SK-N-MC (cell line): ENCODE measurements around the gene ZFP64.
"Not testable (repeated sequence)": the region's sequence is repeated elsewhere in the genome, so short reads cannot be mapped to it uniquely, and the experiment has no call there.

ENCODE experiments used
- DNase-seq: peaks from one replicate; pipeline ENCODE4 v3.0.0-alpha.2; 2011; ENCODE audit warnings: low read depth, low spot score
- H3K27ac ChIP-seq: fragments of 200-600 bp; sonication (generic); 2 replicates; pipeline ENCODE4 v1.5.1; 2016; ENCODE audit warnings: mixed run types
- H3K36me3 ChIP-seq: fragments of 200-600 bp; sonication (generic); 2 replicates; pipeline ENCODE4 v1.6.1; 2017; ENCODE audit warnings: antibody characterized with exemption, low read length, mixed read lengths; ENCODE audit not compliant: insufficient read depth
- H3K4me3 ChIP-seq: fragments of 200-600 bp; sonication (generic); 2 replicates; pipeline ENCODE4 v1.5.1; 2016
- H3K9ac ChIP-seq: fragments of 200-600 bp; sonication (generic); 2 replicates; pipeline ENCODE4 v1.8.0; 2017; ENCODE audit warnings: mixed run types, mixed read lengths; ENCODE audit not compliant: insufficient read length
- H3K9me3 ChIP-seq: fragments of 200-600 bp; sonication (generic); 2 replicates; pipeline ENCODE4 v1.6.1; 2017; ENCODE audit warnings: low read depth, mild to moderate bottlenecking, antibody characterized with exemption, low read length, moderate library complexity, mixed read lengths
- EZH2 ChIP-seq: fragments of 200-600 bp; sonication (generic); IDR thresholded peaks from one replicate; pipeline ENCODE4 v1.6.1; 2017; ENCODE audit warnings: antibody characterized with exemption
- FOXP2 ChIP-seq: optimal IDR thresholded peaks from 2 replicates; pipeline ENCODE3; 2011; ENCODE audit warnings: mild to moderate bottlenecking, moderate library complexity; ENCODE audit not compliant: insufficient read depth; ENCODE audit errors: extremely low read length, control extremely low read depth
- POLR2AphosphoS5 ChIP-seq: IDR thresholded peaks from 2 replicates; pipeline ENCODE4 v1.6.1; 2012; ENCODE audit warnings: mild to moderate bottlenecking, low read depth, low read length, borderline replicate concordance

The ZFP64 gene

GRCh38 chr20:52193133-52193532, 1.6 kb upstream of the ZFP64 start:
- no peak for DNase-seq
- H3K36me3 ChIP-seq, result no peaks in the 10 kb centered on the region
- no peak overlapping the region for H3K27ac ChIP-seq
- TF ChIP-seq EZH2 (no peak), FOXP2 (no peak), POLR2AphosphoS5 (no peak)
- H3K9ac ChIP-seq, result no peak overlapping the region
- no peak overlapping the region for H3K4me3 ChIP-seq
- no peaks in the 10 kb centered on the region for H3K9me3 ChIP-seq

- not testable (repeated sequence) for H3K9me3 ChIP-seq, DNase-seq, H3K9ac ChIP-seq, H3K36me3 ChIP-seq, H3K27ac ChIP-seq
- H3K4me3 ChIP-seq, result peak overlapping the region; percentile 100
These were observed 1.1 kb upstream of the ZFP64 start for GRCh38 chr20:52192719-52193007.

GRCh38 chr20:52191916-52192718, 538 bp upstream of the ZFP64 start:
- no peaks in the 10 kb centered on the region for H3K36me3 ChIP-seq
- peak overlapping the region; percentile 100 for H3K4me3 ChIP-seq
- no peak for DNase-seq
- TF ChIP-seq POLR2AphosphoS5, result no peak
- TF ChIP-seq FOXP2, result no peak
- no peak for TF ChIP-seq EZH2
- H3K9me3 ChIP-seq, result no peaks in the 10 kb centered on the region
- 0 out of 2 replicates have a peak overlapping the region, but pooled peaks have one; percentile 22 for H3K27ac ChIP-seq
- peak overlapping the region; percentile 83 for H3K9ac ChIP-seq

- TF ChIP-seq FOXP2 (no peak), POLR2AphosphoS5 (0 out of 2 replicates have a peak, but pooled peaks have one; percentile 20), EZH2 (no peak)
- H3K27ac ChIP-seq, result no peak overlapping the region
These were observed 995 bp downstream of the ZFP64 start for GRCh38 chr20:52190437-52191131.

GRCh38 chr20:52181766-52182165, 9.8 kb downstream of the ZFP64 start:
- no peaks in the 10 kb centered on the region for H3K9me3 ChIP-seq
- no peak for TF ChIP-seq POLR2AphosphoS5
- TF ChIP-seq FOXP2, result no peak
- no peak for TF ChIP-seq EZH2
- no peak overlapping the region for H3K9ac ChIP-seq
- peaks cover 14% of the 10 kb centered on the region for H3K36me3 ChIP-seq
- no peak for DNase-seq
- H3K27ac ChIP-seq, result no peak overlapping the region
- H3K4me3 ChIP-seq, result no peak overlapping the region

More at GRCh38 chr20:52190437-52191131, 995 bp downstream of the ZFP64 start:
- H3K9ac ChIP-seq, result peak overlapping the region; percentile 83
- no peak for DNase-seq
- H3K4me3 ChIP-seq, result peak overlapping the region; percentile 100
- H3K36me3 ChIP-seq, result peaks cover 13% of the 10 kb centered on the region
- no peaks in the 10 kb centered on the region for H3K9me3 ChIP-seq

GRCh38 chr20:52180180-52180840, 11.3 kb downstream of the ZFP64 start:
- no peak for DNase-seq
- H3K36me3 ChIP-seq, result peaks cover 3% of the 10 kb centered on the region; the same call in 1 of the 2 replicates
- H3K9ac ChIP-seq, result no peak overlapping the region
- H3K4me3 ChIP-seq, result no peak overlapping the region
- H3K27ac ChIP-seq, result no peak overlapping the region
- TF ChIP-seq FOXP2 (no peak), EZH2 (no peak), POLR2AphosphoS5 (no peak)
- H3K9me3 ChIP-seq, result no peaks in the 10 kb centered on the region

GRCh38 chr20:52179331-52180179, 12.0 kb downstream of the ZFP64 start:
- no peaks in the 10 kb centered on the region for H3K9me3 ChIP-seq
- H3K9ac ChIP-seq, result no peak overlapping the region
- DNase-seq, result no peak
- no peak overlapping the region for H3K27ac ChIP-seq
- no peak overlapping the region for H3K4me3 ChIP-seq
- H3K36me3 ChIP-seq, result peaks cover 3% of the 10 kb centered on the region
- no peak for TF ChIP-seq FOXP2
- no peak for TF ChIP-seq POLR2AphosphoS5
- no peak for TF ChIP-seq EZH2

- DNase-seq, result no peak
- no peak overlapping the region for H3K27ac ChIP-seq
- H3K9me3 ChIP-seq, result no peaks in the 10 kb centered on the region
- TF ChIP-seq EZH2, result no peak
- TF ChIP-seq POLR2AphosphoS5, result no peak
- no peak overlapping the region for H3K4me3 ChIP-seq
- no peak overlapping the region for H3K9ac ChIP-seq
- H3K36me3 ChIP-seq, result no peaks in the 10 kb centered on the region; the same call in none of the 2 replicates
These were observed 12.9 kb downstream of the ZFP64 start for GRCh38 chr20:52178691-52179090.
